BJ (cell line): Measurements from ENCODE around the gene IGF2R. TPM values are rescaled to one million over a fixed set of nuclear protein-coding genes. Genes with fewer than 3 reads are reported as not detected.
A peak's percentile ranks its signal among the peaks of the same experiment; 100 is the strongest.

Experiments used
- CTCF ChIA-PET: fragments of 350-600 bp; formaldehyde crosslinking; extraction: SDS; loops from one replicate; lab custom pipeline; 2021; ENCODE audit warnings: antibody characterized with exemption, inconsistent platforms; lab: Yijun Ruan, JAX
- POLR2A ChIA-PET: fragments of 300-600 bp; sonication (Branson Sonifier 250); formaldehyde crosslinking; extraction: SDS; loops from one replicate; lab custom pipeline; 2021; ENCODE audit warnings: antibody characterized with exemption; lab: Charles Lee
- DNase-seq: peaks from one replicate; pipeline ENCODE4 v3.0.0-alpha.2; 2011; ENCODE audit warnings: low read depth
- H3K27me3 ChIP-seq: 2 replicates; pipeline ENCODE4 v1.6.0; 2011; ENCODE audit warnings: low read length; ENCODE audit not compliant: control insufficient read depth, insufficient read depth
- H3K36me3 ChIP-seq: 2 replicates; pipeline ENCODE4 v1.5.1; 2011; ENCODE audit warnings: low read length; ENCODE audit not compliant: control insufficient read depth, insufficient read depth
- H3K4me3 ChIP-seq: 2 replicates; pipeline ENCODE4 v1.5.1; 2011; ENCODE audit warnings: low read depth, mild to moderate bottlenecking, control low read depth, low read length
- CTCF ChIP-seq: IDR thresholded peaks from 2 replicates; pipeline ENCODE4 v1.5.1; 2011; ENCODE audit warnings: low read depth, mild to moderate bottlenecking, control low read depth, inconsistent platforms, low read length, moderate library complexity; ENCODE audit not compliant: insufficient read depth
- polyA plus RNA-seq: library from polyadenylated mRNA; depleted of rRNA; stranded (reverse); fragments of >200 nt; gene quantifications from 2 replicates; pipeline ENCODE4 v1.2.3, GENCODE V29; 2011

Gene IGF2R
- polyA plus RNA-seq, 1 experiment = 39.4 TPM

GRCh38 chr6:160035241-160035640 lies 66.4 kb downstream of the IGF2R start:
- Histone ChIP-seq H3K36me3 (peaks cover 20% of the 10 kb centered on the region), H3K4me3 (no peak overlapping the region), H3K27me3 (no peaks in the 10 kb centered on the region)
- ChIA-PET POLR2A (no interaction called here), CTCF (no interaction called here)
- no peak for DNase-seq
- no peak for TF ChIP-seq CTCF

- H3K4me3 ChIP-seq = no peak overlapping the region
- ChIA-PET POLR2A (no interaction called here), CTCF (no interaction called here)
- DNase-seq = no peak
- H3K27me3 ChIP-seq = no peaks in the 10 kb centered on the region
- no peak for TF ChIP-seq CTCF
- peaks cover 21% of the 10 kb centered on the region for H3K36me3 ChIP-seq
These were observed 66.9 kb downstream of the IGF2R start for GRCh38 chr6:160035693-160036330.

GRCh38 chr6:160036331-160036695 lies 67.4 kb downstream of the IGF2R start:
- DNase-seq = no peak
- H3K27me3 ChIP-seq = no peaks in the 10 kb centered on the region
- H3K36me3 ChIP-seq = peaks cover 23% of the 10 kb centered on the region
- POLR2A ChIA-PET = no interaction called here
- no peak for TF ChIP-seq CTCF
- CTCF ChIA-PET = no interaction called here
- H3K4me3 ChIP-seq = no peak overlapping the region

- CTCF ChIA-PET = no interaction called here
- POLR2A ChIA-PET = no interaction called here
- no peak for TF ChIP-seq CTCF
- DNase-seq = peak; percentile 23
- Histone ChIP-seq H3K27me3 (no peaks in the 10 kb centered on the region), H3K36me3 (peaks cover 20% of the 10 kb centered on the region), H3K4me3 (no peak overlapping the region)
These were observed 67.9 kb downstream of the IGF2R start for GRCh38 chr6:160036790-160037206.

- ChIA-PET POLR2A (no interaction called here), CTCF (interaction anchor here (1.4 kb wide), 1 partner anchor 8 kb away, joined by 3 read pairs; no protein-coding TSS in a partner anchor)
- no peak overlapping the region for H3K4me3 ChIP-seq
- no peak for TF ChIP-seq CTCF
- H3K27me3 ChIP-seq = no peaks in the 10 kb centered on the region
- DNase-seq = no peak
- peaks cover 15% of the 10 kb centered on the region for H3K36me3 ChIP-seq
These were observed 69.6 kb downstream of the IGF2R start for GRCh38 chr6:160038479-160038878.
